Hematopoietic multipotent progenitor cell treated with erythropoietin and hydrocortisone succinate and interleukin-3 and kit ligand, for 4 days (in vitro differentiated cells): ENCODE data around the gene FAM187B.
"Not testable (repeated sequence)": the region's sequence is repeated elsewhere in the genome, so short reads cannot be mapped to it uniquely, and the experiment has no call there.

Experiments
- DNase-seq: peaks from one replicate; pipeline ENCODE4 v3.0.0-alpha.2; 2015

FAM187B gene

GRCh38 chr19:35231956-35232645 lies 3.6 kb upstream of the FAM187B start:
- no peak for DNase-seq

- no peak for DNase-seq
These were observed 1.1 kb upstream of the FAM187B start for GRCh38 chr19:35229601-35230000.

DNA sequence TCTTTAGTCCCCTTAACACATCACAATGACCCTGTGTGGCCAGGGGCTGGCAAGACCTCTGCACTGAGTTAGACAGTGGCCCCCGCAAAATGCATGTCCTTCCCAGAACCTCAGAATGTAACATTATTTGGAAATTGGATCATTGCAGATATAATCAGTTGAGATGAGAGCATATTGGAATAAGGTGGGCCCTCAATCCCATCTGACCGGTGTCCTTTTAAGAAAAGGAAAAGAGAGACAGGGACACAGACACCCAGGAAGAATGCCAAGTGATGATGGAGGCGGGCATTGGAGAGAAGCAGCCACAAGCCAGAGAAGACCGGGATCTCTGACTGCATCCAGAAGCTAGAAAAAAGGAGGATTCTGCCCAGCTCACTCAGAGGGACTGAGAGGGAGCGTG lies 1.8 kb downstream of the FAM187B start:
- DNase-seq: no peak

DNA sequence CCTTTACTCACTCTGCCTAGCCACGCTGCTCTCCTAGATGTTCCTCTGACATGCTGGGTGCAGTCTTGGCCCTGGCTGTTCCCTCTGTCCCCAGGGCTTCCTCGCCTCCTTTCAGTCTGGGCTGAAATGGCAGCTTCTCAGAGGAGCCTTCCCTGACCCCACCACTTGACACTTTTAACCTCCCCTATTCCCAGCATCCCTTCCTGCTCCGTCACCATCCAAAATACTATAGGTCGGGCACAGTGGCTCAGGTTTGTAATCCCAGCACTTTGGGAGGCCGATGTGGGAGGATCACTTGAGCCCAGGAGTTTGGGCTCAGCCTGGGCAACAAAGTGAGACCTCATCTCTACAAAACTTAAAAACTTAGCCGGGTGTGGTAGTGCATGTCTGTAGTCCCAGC lies 2.6 kb downstream of the FAM187B start:
- no peak for DNase-seq

DNA sequence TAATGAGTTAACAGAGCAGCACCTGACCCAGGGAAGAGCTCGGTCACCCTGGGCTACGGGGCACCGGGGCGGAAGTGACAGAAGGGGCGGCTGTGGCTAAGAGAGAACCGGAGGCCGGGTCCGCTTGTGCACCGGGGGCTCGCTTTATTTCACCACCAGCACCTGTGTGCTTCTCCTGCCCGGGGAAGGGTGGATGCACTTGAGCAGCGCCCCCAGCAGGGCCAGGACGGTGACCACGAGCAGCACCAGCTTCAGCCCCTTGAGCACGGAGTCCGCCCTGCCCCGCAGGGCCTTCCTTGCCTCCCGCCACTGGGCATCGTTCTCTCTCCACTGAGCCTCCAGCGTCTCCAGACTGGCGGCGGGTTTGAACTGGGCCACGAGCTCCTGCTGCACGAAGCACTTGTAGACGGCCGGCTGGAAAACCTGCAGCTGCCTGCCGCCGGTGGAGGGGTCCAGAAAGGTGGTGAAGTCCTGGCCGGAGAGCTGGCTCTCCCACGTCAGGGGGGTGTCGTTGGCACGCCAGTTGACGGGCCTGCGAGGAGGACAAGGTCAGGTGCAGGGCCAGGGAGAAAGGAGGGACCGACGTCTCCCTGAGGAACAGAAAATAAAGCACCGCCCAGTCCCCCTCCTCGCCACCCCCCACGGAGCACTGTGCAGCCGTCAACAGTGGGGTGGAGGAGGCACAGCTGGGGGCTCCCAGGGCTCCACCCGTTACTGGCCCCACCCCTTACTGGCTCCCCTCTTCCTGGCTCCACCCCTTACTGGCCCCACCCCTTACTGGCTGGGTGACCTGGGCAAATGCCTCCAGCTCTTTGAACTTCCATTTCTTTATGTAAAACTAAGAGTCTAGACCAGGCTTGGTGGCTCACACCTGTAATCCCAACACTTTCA lies 3.6 kb downstream of the FAM187B start:
- DNase-seq: peak; percentile 76

DNA sequence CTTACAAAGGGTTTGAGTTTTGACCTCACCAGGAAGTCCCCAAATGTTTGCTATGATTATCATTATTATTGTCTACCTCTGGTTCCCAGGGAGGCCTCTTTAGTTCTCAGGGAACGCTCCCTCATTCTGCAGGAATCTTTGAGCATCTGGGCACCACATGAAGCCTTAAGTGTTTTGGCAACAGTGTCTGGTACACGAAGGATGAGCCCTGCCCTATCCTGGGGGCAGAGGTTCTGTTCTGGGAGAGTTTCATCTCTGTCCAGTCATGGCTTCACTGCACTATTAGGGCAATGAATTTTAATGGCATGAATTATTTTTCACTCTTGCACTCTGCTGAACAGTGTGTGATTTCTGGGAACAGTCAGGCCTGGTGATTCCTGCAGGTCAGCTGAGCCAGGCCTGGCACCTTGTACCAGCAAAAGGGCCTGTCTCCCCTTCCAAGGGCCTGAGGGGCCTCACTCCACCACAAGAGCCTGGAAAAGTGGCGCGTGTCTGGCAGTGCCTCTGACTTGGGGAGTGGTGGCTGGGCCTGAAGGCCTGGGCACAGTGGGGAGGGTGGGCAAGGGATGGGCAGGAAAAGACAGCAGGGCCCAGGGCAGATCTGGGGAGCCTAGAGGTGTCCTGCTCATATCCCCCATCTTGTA lies 4.6 kb downstream of the FAM187B start:
- no peak for DNase-seq

GRCh38 chr19:35223084-35223790 lies 5.3 kb downstream of the FAM187B start:
- DNase-seq: peak; percentile 65

DNA sequence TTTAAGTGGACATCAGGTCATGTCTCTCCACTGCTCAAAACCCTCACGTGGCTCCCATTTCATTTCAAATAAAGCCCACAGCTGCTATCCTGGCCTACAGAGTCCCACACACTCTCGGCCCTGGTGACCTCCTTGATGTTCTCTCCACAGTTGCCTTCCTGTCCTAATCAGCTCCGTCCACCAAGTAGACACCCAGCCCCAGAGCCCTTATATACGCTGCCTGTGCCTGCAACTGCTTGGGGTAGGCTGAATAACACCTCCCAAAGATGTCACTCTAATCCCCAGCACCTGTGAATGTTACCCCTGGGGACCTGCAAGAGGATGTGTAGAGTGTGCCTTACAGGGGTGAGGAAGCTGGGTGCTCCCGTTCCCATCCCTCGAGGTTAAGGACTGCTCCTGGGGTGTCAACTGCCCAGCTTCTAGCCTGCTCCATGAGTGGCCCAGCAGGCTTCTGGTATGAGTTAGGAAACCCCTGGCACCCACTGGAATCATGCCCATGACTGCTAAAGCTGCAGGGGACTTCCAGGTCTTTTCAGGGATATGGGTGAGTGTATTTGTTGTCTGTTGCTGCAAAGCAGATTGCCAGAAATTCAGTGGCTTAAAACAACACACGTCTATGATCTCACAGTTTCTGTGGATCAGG lies 6.0 kb downstream of the FAM187B start:
- DNase-seq: no peak

DNA sequence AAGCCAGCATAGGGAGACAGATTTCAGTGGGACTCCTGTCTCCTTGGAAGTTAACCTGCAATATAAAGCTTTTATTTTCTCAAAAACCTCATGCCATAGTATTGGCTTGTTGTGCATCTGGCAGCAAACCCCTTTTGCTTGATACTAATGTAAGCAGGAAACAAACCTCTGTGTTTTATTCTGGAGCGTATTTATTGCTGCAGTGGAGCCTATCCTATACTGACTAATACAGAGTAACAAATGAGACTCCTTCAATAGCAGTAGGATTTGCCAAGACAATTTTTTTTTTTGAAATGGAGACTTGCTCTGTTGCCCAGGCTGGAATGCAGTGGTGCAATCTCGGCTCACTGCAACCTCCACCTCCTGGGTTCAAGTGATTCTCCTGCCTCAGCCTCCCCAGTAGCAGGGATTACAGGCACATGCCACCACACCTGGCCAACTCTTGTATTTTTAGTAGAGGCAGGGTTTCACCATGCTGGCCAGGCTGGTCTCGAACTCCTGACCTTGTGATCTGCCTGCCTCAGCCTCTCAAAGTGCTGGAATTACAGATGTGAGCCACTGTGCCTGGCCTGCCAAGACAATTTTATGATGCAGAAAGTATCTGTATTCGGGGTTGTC lies 7.5 kb downstream of the FAM187B start:
- not testable (repeated sequence) for DNase-seq

GRCh38 chr19:35220315-35220921 lies 8.1 kb downstream of the FAM187B start:
- DNase-seq: peak; percentile 94

DNA sequence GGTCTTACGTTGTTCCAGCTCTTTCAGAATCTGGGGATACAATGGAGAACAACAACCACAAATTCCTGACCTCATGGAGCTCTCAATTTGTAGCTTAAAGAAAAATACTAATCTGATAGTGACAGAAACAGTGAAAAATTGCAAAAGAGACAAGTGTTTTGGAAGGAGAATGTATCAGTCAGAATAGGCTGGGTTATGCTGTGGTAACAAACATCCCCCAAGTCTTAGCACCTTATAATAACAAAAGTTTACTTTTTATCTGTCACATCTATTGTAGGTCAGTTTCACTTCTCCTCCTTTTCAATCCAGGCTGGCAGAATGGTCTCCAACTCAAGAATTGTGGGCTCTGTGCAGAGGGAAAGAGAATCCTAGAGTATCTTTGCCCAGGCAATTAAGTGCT lies 9.5 kb downstream of the FAM187B start:
- no peak for DNase-seq

GRCh38 chr19:35217649-35217990 lies 10.9 kb downstream of the FAM187B start:
- DNase-seq: peak; percentile 35

DNA sequence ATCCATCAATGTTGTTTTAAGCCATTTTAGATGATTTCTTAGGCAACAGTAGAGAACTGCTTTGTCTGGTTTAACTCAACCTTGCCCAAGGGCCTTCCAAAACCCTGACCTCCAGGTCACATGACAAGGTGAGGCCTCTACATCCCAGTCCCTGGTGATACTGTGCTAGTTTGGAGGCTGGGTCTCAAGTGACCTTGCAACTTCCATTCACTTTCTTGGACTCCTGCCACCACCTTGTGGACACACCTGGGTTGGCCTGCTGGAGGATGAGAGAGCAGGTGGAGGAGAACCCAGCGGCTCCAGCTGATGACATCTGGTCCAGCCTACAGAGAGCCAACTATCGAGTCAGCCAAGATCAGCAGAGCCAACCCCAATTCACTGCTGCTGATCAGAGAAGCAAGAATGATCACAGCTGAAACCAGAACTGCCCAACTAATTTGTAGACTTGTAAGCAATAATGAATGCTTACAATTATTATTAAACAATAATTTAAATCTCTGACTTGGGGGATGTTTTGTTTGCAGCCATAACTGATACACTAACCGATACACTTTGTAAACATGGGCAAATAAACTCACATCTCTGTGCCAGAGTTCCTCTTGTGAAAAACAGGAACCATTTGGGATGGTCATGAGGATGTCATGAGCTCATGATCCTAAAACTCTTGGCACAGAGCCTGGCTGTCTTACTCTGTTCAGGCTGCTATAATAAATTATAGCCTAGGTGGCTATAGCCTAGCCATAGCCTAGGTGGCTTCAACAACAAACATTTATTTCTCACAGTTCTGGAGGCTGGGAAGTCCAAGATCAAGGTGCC lies 11.5 kb downstream of the FAM187B start:
- DNase-seq: peak; percentile 59

- DNase-seq: no peak
These were observed 12.3 kb downstream of the FAM187B start for GRCh38 chr19:35216016-35216832.

DNA sequence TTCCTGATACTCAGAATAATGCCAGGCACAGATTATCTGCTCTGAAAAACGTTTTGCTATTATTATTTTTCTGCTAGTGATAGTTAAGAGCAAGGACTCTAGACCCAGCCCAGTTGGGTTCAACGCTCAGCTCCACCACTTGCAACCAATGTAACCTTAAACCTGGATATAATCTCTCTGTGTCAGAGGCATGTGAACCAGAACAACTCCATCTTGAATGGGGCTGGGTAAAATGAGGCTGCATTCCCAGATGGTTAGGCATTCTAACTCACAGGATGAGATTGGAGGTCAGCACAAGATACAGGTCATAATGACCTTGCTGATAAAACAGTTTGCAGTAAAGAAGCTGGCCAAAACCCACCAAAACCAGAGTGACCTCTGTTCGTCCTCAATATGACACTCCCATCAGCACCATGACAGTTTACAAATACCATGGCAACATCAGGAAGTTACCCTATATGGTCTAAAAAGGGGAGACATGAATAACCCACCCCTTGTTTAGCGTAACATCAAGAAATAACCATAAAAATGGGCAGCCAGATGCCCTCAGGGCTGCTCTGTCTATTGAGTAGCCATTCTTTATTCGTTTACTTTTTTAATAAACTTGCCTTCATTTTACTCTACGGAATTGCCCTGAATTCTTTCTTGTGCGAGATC lies 13.6 kb downstream of the FAM187B start:
- no peak for DNase-seq

GRCh38 chr19:35213663-35214632 lies 14.6 kb downstream of the FAM187B start:
- DNase-seq: peak; percentile 97

DNA sequence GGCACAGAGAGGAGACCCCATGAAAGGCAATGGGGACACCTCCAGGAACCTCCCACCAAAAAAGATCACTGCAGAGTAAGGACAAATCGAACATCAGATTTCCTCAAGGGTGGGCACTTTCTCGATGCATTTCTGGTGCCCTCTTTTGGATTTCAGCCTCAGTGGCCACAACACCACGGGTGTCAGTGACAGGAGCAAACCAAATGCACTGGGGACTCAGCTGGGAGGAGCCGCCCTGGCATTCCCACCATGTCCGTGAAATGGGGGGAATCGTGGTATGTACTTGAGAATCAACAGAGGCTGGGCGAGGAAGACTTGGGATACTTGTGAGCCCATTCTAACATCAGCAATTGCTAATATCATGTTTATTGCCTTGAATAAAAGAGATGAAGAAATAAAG lies 16.3 kb downstream of the FAM187B start:
- no peak for DNase-seq
